SKM-1 treated with dmso at 0.1 percent for 144 hours (cell line): ENCODE data around the gene BTBD7.

Experiments used
- DNase-seq: peaks from one replicate; lab custom pipeline; 2025; ENCODE audit not compliant: unreplicated experiment; lab: John Stamatoyannopoulos, UW

The BTBD7 gene

GRCh38 chr14:93305725-93306418 is 27.0 kb downstream of the BTBD7 start:
- peak; percentile 7 for DNase-seq

- DNase-seq: no peak
These were observed 28.1 kb downstream of the BTBD7 start for GRCh38 chr14:93304771-93305170.

- DNase-seq: no peak
These were observed 29.2 kb downstream of the BTBD7 start for GRCh38 chr14:93303659-93304058.

- DNase-seq: no peak
These were observed 29.9 kb downstream of the BTBD7 start for GRCh38 chr14:93302688-93303581.

GRCh38 chr14:93301821-93302447 is 30.9 kb downstream of the BTBD7 start:
- no peak for DNase-seq

- no peak for DNase-seq
These were observed 33.0 kb downstream of the BTBD7 start for GRCh38 chr14:93299866-93300265.

- DNase-seq: no peak
These were observed 33.4 kb downstream of the BTBD7 start for GRCh38 chr14:93299416-93299815.

GRCh38 chr14:93295541-93296220 is 37.2 kb downstream of the BTBD7 start:
- DNase-seq: no peak

GRCh38 chr14:93286212-93286890 is 46.5 kb downstream of the BTBD7 start:
- no peak for DNase-seq

- no peak for DNase-seq
These were observed 47.8 kb downstream of the BTBD7 start for GRCh38 chr14:93285044-93285443.

GRCh38 chr14:93281937-93282336 is 50.9 kb downstream of the BTBD7 start:
- no peak for DNase-seq

- no peak for DNase-seq
These were observed 52.1 kb downstream of the BTBD7 start for GRCh38 chr14:93280743-93281142.

- DNase-seq: no peak
These were observed 56.7 kb downstream of the BTBD7 start for GRCh38 chr14:93276031-93276716.

- no peak for DNase-seq
These were observed 58.6 kb downstream of the BTBD7 start for GRCh38 chr14:93274055-93274806.

GRCh38 chr14:93271111-93271510 is 61.7 kb downstream of the BTBD7 start:
- no peak for DNase-seq

- no peak for DNase-seq
These were observed 63.3 kb downstream of the BTBD7 start for GRCh38 chr14:93269341-93270068.

GRCh38 chr14:93268406-93268805 is 64.4 kb downstream of the BTBD7 start:
- DNase-seq: no peak

- DNase-seq: no peak
These were observed 65.6 kb downstream of the BTBD7 start for GRCh38 chr14:93267149-93267711.
